H9 (cell line): ENCODE results near the gene BEST4. TPM values are rescaled to one million over a fixed set of nuclear protein-coding genes. Genes with fewer than 3 reads are reported as not detected.

Experiments used
- DNase-seq: peaks from one replicate; pipeline ENCODE4 v3.0.0-alpha.2; 2017
- H2AFZ ChIP-seq: one replicate; pipeline ENCODE4 v1.6.1; 2013; ENCODE audit warnings: mild to moderate bottlenecking, low read length, control low read depth, moderate library complexity
- H2AK5ac ChIP-seq: 2 replicates; pipeline ENCODE4 v1.6.1; 2013; ENCODE audit warnings: low read length, control low read depth, mixed read lengths; ENCODE audit not compliant: insufficient read length
- H2BK120ac ChIP-seq: one replicate; pipeline ENCODE4 v1.6.1; 2013; ENCODE audit warnings: low read depth, mild to moderate bottlenecking, low read length, control low read depth, inconsistent platforms; ENCODE audit not compliant: poor library complexity, severe bottlenecking
- H2BK12ac ChIP-seq: 2 replicates; pipeline ENCODE4 v1.6.1; 2013; ENCODE audit warnings: low read length, control low read depth, mixed read lengths, low read depth; ENCODE audit not compliant: insufficient read length
- H2BK15ac ChIP-seq: 2 replicates; pipeline ENCODE4 v1.6.1; 2013; ENCODE audit warnings: low read depth, low read length, control low read depth
- H2BK20ac ChIP-seq: one replicate; pipeline ENCODE4 v1.6.1; 2013; ENCODE audit warnings: low read depth, mild to moderate bottlenecking, low read length, control low read depth, inconsistent platforms; ENCODE audit not compliant: poor library complexity, severe bottlenecking
- H2BK5ac ChIP-seq: 2 replicates; pipeline ENCODE4 v1.6.1; 2013; ENCODE audit warnings: low read length, control low read depth, mixed read lengths; ENCODE audit not compliant: insufficient read length
- H3K14ac ChIP-seq: 2 replicates; pipeline ENCODE4 v1.6.1; 2013; ENCODE audit warnings: low read length, control low read depth; ENCODE audit not compliant: insufficient read depth
- H3K18ac ChIP-seq: 2 replicates; pipeline ENCODE4 v1.6.1; 2013; ENCODE audit warnings: low read depth, mild to moderate bottlenecking, mixed read lengths, low read length, control low read depth; ENCODE audit not compliant: insufficient read length
- H3K23ac ChIP-seq: 2 replicates; pipeline ENCODE4 v1.6.1; 2013; ENCODE audit warnings: low read length, control low read depth, mixed read lengths, low read depth; ENCODE audit not compliant: insufficient read length
- H3K23me2 ChIP-seq: 2 replicates; pipeline ENCODE4 v1.6.1; 2013; ENCODE audit warnings: low read depth, mild to moderate bottlenecking, mixed read lengths, low read length, control low read depth; ENCODE audit not compliant: insufficient read length, poor library complexity, severe bottlenecking
- H3K27ac ChIP-seq: 2 replicates; pipeline ENCODE4 v1.5.1; 2013; ENCODE audit warnings: low read length, control low read depth, mixed read lengths, low read depth; ENCODE audit not compliant: insufficient read length
- H3K27me3 ChIP-seq: 2 replicates; pipeline ENCODE4 v1.6.1; 2013; ENCODE audit warnings: low read length, control low read depth, inconsistent platforms; ENCODE audit not compliant: insufficient read depth
- H3K4ac ChIP-seq: 2 replicates; pipeline ENCODE4 v1.6.1; 2013; ENCODE audit warnings: low read depth, mild to moderate bottlenecking, control low read depth, inconsistent platforms, low read length, moderate library complexity
- H3K4me1 ChIP-seq: 2 replicates; pipeline ENCODE4 v1.6.1; 2013; ENCODE audit warnings: low read length, control low read depth, inconsistent platforms; ENCODE audit not compliant: insufficient read depth
- H3K4me2 ChIP-seq: 2 replicates; pipeline ENCODE4 v1.6.1; 2013; ENCODE audit warnings: low read length, control low read depth, mixed read lengths; ENCODE audit not compliant: insufficient read length, insufficient read depth
- H3K56ac ChIP-seq: 2 replicates; pipeline ENCODE4 v1.6.1; 2013; ENCODE audit warnings: low read depth, mild to moderate bottlenecking, mixed read lengths, low read length, control low read depth; ENCODE audit not compliant: insufficient read length
- H3K79me1 ChIP-seq: 2 replicates; pipeline ENCODE4 v1.6.1; 2013; ENCODE audit warnings: low read depth, mild to moderate bottlenecking, moderate library complexity, low read length, control low read depth, inconsistent platforms; ENCODE audit not compliant: insufficient read depth, poor library complexity, severe bottlenecking
- H3K79me2 ChIP-seq: 2 replicates; pipeline ENCODE4 v1.6.1; 2013; ENCODE audit warnings: low read length, control low read depth, inconsistent platforms; ENCODE audit not compliant: insufficient read depth
- H3K9ac ChIP-seq: 2 replicates; pipeline ENCODE4 v1.6.1; 2013; ENCODE audit warnings: low read length, control low read depth, mixed read lengths; ENCODE audit not compliant: insufficient read length; ENCODE audit errors: extremely low read depth
- H3K9me3 ChIP-seq: one replicate; pipeline ENCODE4 v1.6.1; 2013; ENCODE audit warnings: low read depth, low read length, inconsistent platforms; ENCODE audit not compliant: control insufficient read depth
- H3T11ph ChIP-seq: one replicate; pipeline ENCODE4 v1.6.1; 2013; ENCODE audit warnings: mild to moderate bottlenecking, low read length, control low read depth, inconsistent platforms
- H4K20me1 ChIP-seq: one replicate; pipeline ENCODE4 v1.6.1; 2013; ENCODE audit not compliant: control insufficient read depth, insufficient read length, insufficient read depth
- H4K5ac ChIP-seq: 2 replicates; pipeline ENCODE4 v1.6.1; 2013; ENCODE audit warnings: low read depth, mild to moderate bottlenecking, mixed read lengths, low read length, control low read depth; ENCODE audit not compliant: insufficient read length
- H4K8ac ChIP-seq: replicated peaks from 2 replicates; pipeline ENCODE4 v1.6.1; 2013; ENCODE audit warnings: low read length, control low read depth, mixed read lengths, low read depth; ENCODE audit not compliant: insufficient read length
- H4K91ac ChIP-seq: 2 replicates; pipeline ENCODE4 v1.6.1; 2013; ENCODE audit warnings: low read depth, mild to moderate bottlenecking, moderate library complexity, mixed read lengths, low read length, control low read depth; ENCODE audit not compliant: insufficient read length
- H3K27ac Mint-ChIP-seq, 3 experiments: 2 replicates in 2 of 3; 3 replicates in 1 of 3; pipeline ENCODE4 v1.8.0; 2020 to 2021; ENCODE audit warnings: mixed read lengths in 3 of 3, mild to moderate bottlenecking in 1 of 3, moderate library complexity in 1 of 3
- H3K27me3 Mint-ChIP-seq: 2 replicates; pipeline ENCODE4 v1.8.0; 2021; ENCODE audit warnings: low read depth, mild to moderate bottlenecking, moderate library complexity, mixed read lengths
- H3K36me3 Mint-ChIP-seq, 3 experiments: 2 replicates in 2 of 3; 3 replicates in 1 of 3; pipeline ENCODE4 v1.8.0; 2020 to 2021; ENCODE audit warnings: low read depth in 3 of 3, mixed read lengths in 3 of 3; ENCODE audit not compliant: insufficient read depth in 1 of 3
- H3K4me1 Mint-ChIP-seq, 2 experiments: 2 replicates each; pipeline ENCODE4 v1.8.0; 2020; ENCODE audit warnings: mixed read lengths in 2 of 2
- H3K4me3 Mint-ChIP-seq, 2 experiments: 2 replicates in 1 of 2; 3 replicates in 1 of 2; pipeline ENCODE4 v1.8.0; 2020 to 2021; ENCODE audit warnings: mild to moderate bottlenecking in 2 of 2, mixed read lengths in 2 of 2, moderate library complexity in 1 of 2
- H3K9me3 Mint-ChIP-seq, 2 experiments: 2 replicates in 1 of 2; 3 replicates in 1 of 2; pipeline ENCODE4 v1.8.0; 2020; ENCODE audit warnings: mild to moderate bottlenecking in 2 of 2, mixed read lengths in 2 of 2, moderate library complexity in 1 of 2
- WGBS: extraction: QIAGEN DNeasy Blood & Tissue Kit; methylation state at CpG from one replicate; pipeline ENCODE4 v1.1.7; 2013; ENCODE audit warnings: missing lambda C conversion rate, low lambda C conversion rate, mixed read lengths; ENCODE audit not compliant: insufficient read length; ENCODE audit errors: extremely low coverage; 5-methylcytosine and 5-hydroxymethylcytosine counted together
- total RNA-seq: library from RNA; stranded (reverse); gene quantifications from 2 replicates; pipeline ENCODE4 v1.2.1, GENCODE V29; 2021
- TF ChIP-seq, protein P1 (sequence below): fragments of 200-600 bp; sonication (generic); conservative IDR thresholded peaks from 3 replicates; pipeline ENCODE4 v1.8.0; 2021; ENCODE audit warnings: antibody characterized with exemption, mild to moderate bottlenecking

The BEST4 gene
- total RNA-seq, 1 experiment from 2014 or later: 1.1 TPM

- no peaks in the 10 kb centered on the region for H4K20me1 ChIP-seq
- no peaks in the 10 kb centered on the region for H3K4me1 ChIP-seq
- H2AK5ac ChIP-seq: no peak overlapping the region
- no peak overlapping the region for H3K9ac ChIP-seq
- TF ChIP-seq, protein P1, sequence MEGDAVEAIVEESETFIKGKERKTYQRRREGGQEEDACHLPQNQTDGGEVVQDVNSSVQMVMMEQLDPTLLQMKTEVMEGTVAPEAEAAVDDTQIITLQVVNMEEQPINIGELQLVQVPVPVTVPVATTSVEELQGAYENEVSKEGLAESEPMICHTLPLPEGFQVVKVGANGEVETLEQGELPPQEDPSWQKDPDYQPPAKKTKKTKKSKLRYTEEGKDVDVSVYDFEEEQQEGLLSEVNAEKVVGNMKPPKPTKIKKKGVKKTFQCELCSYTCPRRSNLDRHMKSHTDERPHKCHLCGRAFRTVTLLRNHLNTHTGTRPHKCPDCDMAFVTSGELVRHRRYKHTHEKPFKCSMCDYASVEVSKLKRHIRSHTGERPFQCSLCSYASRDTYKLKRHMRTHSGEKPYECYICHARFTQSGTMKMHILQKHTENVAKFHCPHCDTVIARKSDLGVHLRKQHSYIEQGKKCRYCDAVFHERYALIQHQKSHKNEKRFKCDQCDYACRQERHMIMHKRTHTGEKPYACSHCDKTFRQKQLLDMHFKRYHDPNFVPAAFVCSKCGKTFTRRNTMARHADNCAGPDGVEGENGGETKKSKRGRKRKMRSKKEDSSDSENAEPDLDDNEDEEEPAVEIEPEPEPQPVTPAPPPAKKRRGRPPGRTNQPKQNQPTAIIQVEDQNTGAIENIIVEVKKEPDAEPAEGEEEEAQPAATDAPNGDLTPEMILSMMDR: no peak
- no peak overlapping the region for H3K23ac ChIP-seq
- peaks cover 2% of the 10 kb centered on the region; the same call in 1 of the 2 replicates for H3K27me3 Mint-ChIP-seq
- no peak for DNase-seq
- no peak overlapping the region for H3K14ac ChIP-seq
- H4K5ac ChIP-seq: no peak overlapping the region
- H3K27ac Mint-ChIP-seq: no peak overlapping the region
- peaks cover 16 to 23% of the 10 kb centered on the region in 2 experiments for H3K4me1 Mint-ChIP-seq
- H2BK15ac ChIP-seq: no peak overlapping the region
- H3K79me1 ChIP-seq: no peaks in the 10 kb centered on the region
- H3K4ac ChIP-seq: no peak overlapping the region
- H2AFZ ChIP-seq: no peak overlapping the region
- no peak overlapping the region for H4K91ac ChIP-seq
- H2BK120ac ChIP-seq: no peak overlapping the region
- no peak overlapping the region for H3K18ac ChIP-seq
- no peaks in the 10 kb centered on the region for H3K9me3 ChIP-seq
- H3K79me2 ChIP-seq: peaks cover 7% of the 10 kb centered on the region; the same call in 1 of the 2 replicates
- no peak overlapping the region for H2BK20ac ChIP-seq
- no peak overlapping the region for H2BK12ac ChIP-seq
- no peak overlapping the region for H3K56ac ChIP-seq
- no peak overlapping the region for H3K4me2 ChIP-seq
- H3K36me3 Mint-ChIP-seq: peaks cover 3 to 7% (median 4%) of the 10 kb centered on the region in 3 experiments; a peak in 6 of 7 replicates
- H3K23me2 ChIP-seq: peaks cover 9% of the 10 kb centered on the region
- no peak overlapping the region for H3K4me3 Mint-ChIP-seq
- no peak overlapping the region for H4K8ac ChIP-seq
- H3K9me3 Mint-ChIP-seq: peaks cover 2 to 11% of the 10 kb centered on the region in 2 experiments; a peak in 4 of 5 replicates
- H3K27me3 ChIP-seq: no peaks in the 10 kb centered on the region
- H3T11ph ChIP-seq: no peak overlapping the region
- H2BK5ac ChIP-seq: no peak overlapping the region
- no peak overlapping the region for H3K27ac ChIP-seq
- no CpG with 5 or more reads among the region's 1 CpG for WGBS
Measured at GRCh38 chr1:44735992-44736391, 52.0 kb downstream of the BEST4 start.
